HepG2 (cell line): ENCODE results near the gene NABP2. TPM values are rescaled to one million over a fixed set of nuclear protein-coding genes. Genes with fewer than 3 reads are reported as not detected.

Experiments
- ATAC-seq: fragments of 200-7000 bp; cut with Tn5 transposase; 3 replicates; pipeline ENCODE4 v1.9.1; 2020; ENCODE audit warnings: mild to moderate bottlenecking, moderate library complexity
- BruUV-seq: library from RNA; stranded (reverse); fragments of 400-500 nt; replicated peaks from 2 replicates; lab custom pipeline; 2021; lab: Mats Ljungman, UMichigan
- CTCF ChIA-PET: fragments of 300-600 bp; formaldehyde crosslinking; extraction: SDS; loops from one replicate; lab custom pipeline; 2021; ENCODE audit warnings: low total read pairs, inconsistent platforms, low intra/inter-chr PET ratio; lab: Yijun Ruan, JAX
- POLR2A ChIA-PET: fragments of 350-600 bp; sonication (Branson Sonifier 250); formaldehyde crosslinking; loops from one replicate; lab custom pipeline; 2020; ENCODE audit warnings: antibody characterized with exemption, inconsistent platforms; lab: Yijun Ruan, JAX
- DNase-seq: peaks from one replicate; pipeline ENCODE4 v3.0.0-alpha.2; 2015; ENCODE audit warnings: low spot score
- FAIRE-seq: peaks from 3 replicates; lab custom pipeline; 2011; peaks lifted over from hg19 to GRCh38; lab: Jason Lieb, UNC
- H2AFZ ChIP-seq: one replicate; pipeline ENCODE4 v1.6.1; 2011; ENCODE audit warnings: low read length, inconsistent platforms
- H3K27ac ChIP-seq: fragments of 300-600 bp; 3 replicates; pipeline ENCODE4 v1.8.0; 2011; ENCODE audit warnings: mixed run types, mild to moderate bottlenecking, mixed read lengths, low read length, inconsistent platforms; ENCODE audit not compliant: insufficient read depth; ENCODE audit errors: extremely low read length
- H3K27me3 ChIP-seq, 2 experiments: fragments of 200-600 bp in 1 of 2; 2 replicates in 1 of 2; 3 replicates in 1 of 2; pipeline versions ENCODE4 v1.6.0 to v1.8.0; 2011; ENCODE audit warnings: low read length in 2 of 2, mild to moderate bottlenecking in 2 of 2, moderate library complexity in 2 of 2, inconsistent platforms in 1 of 2; ENCODE audit not compliant: insufficient read depth in 2 of 2, control insufficient read depth in 1 of 2
- H3K36me3 ChIP-seq, 2 experiments: fragments of 200-600 bp in 1 of 2; replicated peaks in 1 of 2; 2 replicates in 1 of 2; 3 replicates in 1 of 2; pipeline versions ENCODE4 v1.5.1 to v1.8.0; 2011; ENCODE audit warnings: low read length in 2 of 2, inconsistent platforms in 1 of 2; ENCODE audit not compliant: insufficient read depth in 2 of 2, control insufficient read depth in 1 of 2
- H3K4me1 ChIP-seq: 2 replicates; pipeline ENCODE4 v1.5.1; 2012; ENCODE audit warnings: low read length, inconsistent platforms; ENCODE audit not compliant: insufficient read depth
- H3K4me2 ChIP-seq: 2 replicates; pipeline ENCODE4 v1.6.0; 2011; ENCODE audit warnings: low read depth, low read length, inconsistent platforms
- H3K4me3 ChIP-seq, 3 experiments: fragments of 200-600 bp in 1 of 3; sonication (generic), shearing (Covaris generic) in 1 of 3; replicated peaks in 1 of 3; 2 replicates each; pipeline ENCODE4 v1.5.1; 2011 to 2016; ENCODE audit warnings: low read length in 3 of 3, inconsistent platforms in 2 of 3, low read depth in 2 of 3, mild to moderate bottlenecking in 2 of 3, control low read depth in 1 of 3, mixed read lengths in 1 of 3; ENCODE audit not compliant: insufficient read depth in 1 of 3
- H3K79me2 ChIP-seq: one replicate; pipeline ENCODE4 v1.6.1; 2011; ENCODE audit warnings: low read length, inconsistent platforms; ENCODE audit not compliant: insufficient read depth
- H3K9ac ChIP-seq: 2 replicates; pipeline ENCODE4 v1.6.0; 2011; ENCODE audit warnings: mild to moderate bottlenecking, low read depth, low read length, inconsistent platforms; ENCODE audit not compliant: insufficient read depth
- H3K9me3 ChIP-seq: 2 replicates; pipeline ENCODE4 v1.5.1; 2012; ENCODE audit warnings: mild to moderate bottlenecking, low read length
- H4K20me1 ChIP-seq: 2 replicates; pipeline ENCODE4 v1.6.0; 2011; ENCODE audit warnings: inconsistent platforms, mild to moderate bottlenecking, low read length, moderate library complexity; ENCODE audit not compliant: insufficient read depth
- BRD4 ChIP-seq: sonication (generic); formaldehyde crosslinking; IDR thresholded peaks from 2 replicates; pipeline ENCODE4 v1.4.0; 2020; ENCODE audit warnings: missing genetic modification reagents
- CREM ChIP-seq, 2 experiments: sonication (generic) in 1 of 2; formaldehyde crosslinking in 1 of 2; IDR thresholded peaks; 2 replicates each; pipeline versions ENCODE4 v1.4.0 to v1.6.1; 2016 to 2020; ENCODE audit warnings: antibody characterized with exemption in 1 of 2, mild to moderate bottlenecking in 1 of 2, missing genetic modification reagents in 1 of 2
- IKZF4 ChIP-seq: sonication (generic); formaldehyde crosslinking; IDR thresholded peaks from 2 replicates; pipeline ENCODE4 v1.5.1; 2020; ENCODE audit warnings: borderline replicate concordance, mild to moderate bottlenecking, low read depth, missing genetic modification reagents; ENCODE audit errors: not compliant biosample characterization
- ISX ChIP-seq: sonication (generic); formaldehyde crosslinking; conservative IDR thresholded peaks from 2 replicates; pipeline ENCODE4 v1.5.0; 2020; ENCODE audit warnings: missing genetic modification reagents
- NAIF1 ChIP-seq: sonication (generic); formaldehyde crosslinking; IDR thresholded peaks from 2 replicates; pipeline ENCODE4 v1.5.0; 2020; ENCODE audit warnings: mild to moderate bottlenecking, missing genetic modification reagents, borderline replicate concordance
- PAX8 ChIP-seq: sonication (generic); formaldehyde crosslinking; IDR thresholded peaks from 2 replicates; pipeline ENCODE4 v1.8.0; 2022; ENCODE audit warnings: mild to moderate bottlenecking, missing genetic modification reagents, borderline replicate concordance
- SUZ12 ChIP-seq: fragments of 150-350 bp; IDR thresholded peaks from 2 replicates; pipeline ENCODE4 v1.6.1; 2014; ENCODE audit warnings: low read depth, low read length
- TBL1XR1 ChIP-seq: fragments of 150-350 bp; IDR thresholded peaks from 2 replicates; pipeline ENCODE4 v1.6.1; 2014; ENCODE audit warnings: borderline replicate concordance, low read length; ENCODE audit not compliant: partially characterized antibody
- ZKSCAN1 ChIP-seq: fragments of 150-350 bp; IDR thresholded peaks from 2 replicates; pipeline ENCODE4 v1.6.1; 2014; ENCODE audit warnings: low read length
- ZNF24 ChIP-seq: fragments of 450-650 bp; IDR thresholded peaks from 2 replicates; pipeline ENCODE4 v1.6.1; 2017; ENCODE audit warnings: antibody characterized with exemption, mild to moderate bottlenecking
- ZNF256 ChIP-seq: sonication (generic); formaldehyde crosslinking; conservative IDR thresholded peaks from 2 replicates; pipeline ENCODE4 v1.4.0; 2020; ENCODE audit warnings: missing genetic modification reagents
- ZSCAN29 ChIP-seq: sonication (generic); formaldehyde crosslinking; conservative IDR thresholded peaks from 2 replicates; pipeline ENCODE4 v1.4.0; 2020; ENCODE audit warnings: mild to moderate bottlenecking, missing genetic modification reagents
- WGBS: methylation state at CpG from one replicate; pipeline ENCODE4 v1.1.6; 2017; ENCODE audit warnings: low lambda C conversion rate; 5-methylcytosine and 5-hydroxymethylcytosine counted together
- in situ Hi-C: cut with HindIII; loops from 2 replicates; pipeline ENCODE4 v1.10.0; 2017; ENCODE audit warnings: low pct_unique_long_range_greater_than_20kb; ENCODE audit not compliant: extremely low pct_ligation_motif_present
- intact Hi-C: fragments of 100-400 bp; cut with micrococcal nuclease; formaldehyde crosslinking; loops from one replicate; pipeline ENCODE4 v1.10.0; 2022; ENCODE audit not compliant: unreplicated experiment
- polyA plus RNA-seq, 8 experiments: library from polyadenylated mRNA; depleted of rRNA in 3 of 8; stranded (reverse) in 7 of 8; unstranded in 1 of 8; fragments of >200 nt; fragmentation: Illumina TruSeq in 4 of 8; extraction: Trizol in 4 of 8; gene quantifications; 2 replicates each; pipeline versions ENCODE4 v1.2.1 to v1.2.3, GENCODE V29; 2011 to 2016; ENCODE audit warnings: low read depth in 4 of 8, missing spikeins in 1 of 8, mixed read lengths in 1 of 8; ENCODE audit not compliant: insufficient read depth in 1 of 8
- total RNA-seq, 5 experiments: library from RNA; depleted of rRNA; stranded (reverse); fragments of >200 nt; fragmentation: Illumina TruSeq; extraction: Trizol; gene quantifications; 2 replicates each; pipeline ENCODE4 v1.2.3, GENCODE V29; 2016; ENCODE audit warnings: low read depth in 1 of 5
- TF ChIP-seq, protein P1 (sequence below): sonication (generic); formaldehyde crosslinking; IDR thresholded peaks from 2 replicates; pipeline ENCODE4 v1.8.0; 2022; ENCODE audit warnings: mild to moderate bottlenecking, missing genetic modification reagents, borderline replicate concordance
- TF ChIP-seq, protein P2 (sequence below): IDR thresholded peaks from 2 replicates; pipeline ENCODE4 v1.6.1; 2016; ENCODE audit warnings: low read depth, borderline replicate concordance
- TF ChIP-seq, protein P3 (sequence below): sonication (generic); formaldehyde crosslinking; conservative IDR thresholded peaks from 2 replicates; pipeline ENCODE4 v1.4.0; 2020; ENCODE audit warnings: missing genetic modification reagents

The NABP2 gene
- total and polyA plus RNA-seq, 2 of the 13 experiments (the other 11 are each of a cell fraction or from before 2014, with no cell fraction given), result 33.2 to 35.5 TPM

DNA sequence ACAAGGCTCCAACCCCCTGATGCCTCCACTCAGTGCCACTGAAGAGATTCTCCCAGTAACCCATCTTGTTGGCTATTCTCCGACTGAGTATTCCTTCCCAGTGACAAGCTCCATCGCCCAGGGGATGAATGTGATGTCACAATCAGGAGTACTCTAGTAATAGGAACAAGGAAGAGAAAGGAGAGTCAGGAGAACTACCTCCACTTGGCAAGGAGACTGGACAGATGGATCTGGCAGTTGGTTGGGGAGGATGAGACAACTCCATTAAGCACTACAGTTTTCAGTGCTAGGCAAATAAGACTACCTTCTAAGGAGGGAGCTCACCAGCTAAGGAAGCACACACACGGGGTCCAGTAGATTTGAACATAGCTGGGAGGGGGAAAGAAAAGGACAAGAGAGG lies 7.7 kb upstream of the NABP2 start:
- FAIRE-seq, result no peak
- H4K20me1 ChIP-seq, result no peaks in the 10 kb centered on the region
- no peak overlapping the region for H2AFZ ChIP-seq
- no peaks in the 10 kb centered on the region; a peak in 1 of 5 replicates for H3K27me3 ChIP-seq
- H3K36me3 ChIP-seq, result peaks cover 8 to 40% of the 10 kb centered on the region in 2 experiments; a peak in 4 of 5 replicates
- H3K4me1 ChIP-seq, result peaks cover 9% of the 10 kb centered on the region
- in situ Hi-C loops, result no loop called here
- no peak overlapping the region for H3K27ac ChIP-seq
- ATAC-seq, result no peak
- POLR2A ChIA-PET, result no interaction called here
- H3K9me3 ChIP-seq, result no peaks in the 10 kb centered on the region
- no peak for DNase-seq
- intact Hi-C loops, result no loop called here
- no TSS peak for BruUV-seq
- WGBS, result 98% methylated on average over 3 of the region's 3 CpGs
- no peak overlapping the region for H3K4me3 ChIP-seq
- CTCF ChIA-PET, result no interaction called here
- TF ChIP-seq PAX8 (CRISPR knock-in tag) (no peak), NAIF1 (CRISPR knock-in tag) (no peak), ZNF24 (no peak)
- TF ChIP-seq, protein P1, sequence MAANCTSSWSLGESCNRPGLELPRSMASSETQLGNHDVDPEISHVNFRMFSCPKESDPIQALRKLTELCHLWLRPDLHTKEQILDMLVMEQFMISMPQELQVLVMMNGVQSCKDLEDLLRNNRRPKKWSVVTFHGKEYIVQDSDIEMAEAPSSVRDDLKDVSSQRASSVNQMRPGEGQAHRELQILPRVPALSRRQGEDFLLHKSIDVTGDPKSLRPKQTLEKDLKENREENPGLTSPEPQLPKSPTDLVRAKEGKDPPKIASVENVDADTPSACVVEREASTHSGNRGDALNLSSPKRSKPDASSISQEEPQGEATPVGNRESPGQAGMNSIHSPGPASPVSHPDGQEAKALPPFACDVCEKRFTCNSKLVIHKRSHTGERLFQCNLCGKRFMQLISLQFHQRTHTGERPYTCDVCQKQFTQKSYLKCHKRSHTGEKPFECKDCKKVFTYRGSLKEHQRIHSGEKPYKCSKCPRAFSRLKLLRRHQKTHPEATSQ (CRISPR knock-in tag), result no peak
- peaks cover 12% of the 10 kb centered on the region for H3K79me2 ChIP-seq
- no peak overlapping the region for H3K9ac ChIP-seq
- H3K4me2 ChIP-seq, result no peak overlapping the region

DNA sequence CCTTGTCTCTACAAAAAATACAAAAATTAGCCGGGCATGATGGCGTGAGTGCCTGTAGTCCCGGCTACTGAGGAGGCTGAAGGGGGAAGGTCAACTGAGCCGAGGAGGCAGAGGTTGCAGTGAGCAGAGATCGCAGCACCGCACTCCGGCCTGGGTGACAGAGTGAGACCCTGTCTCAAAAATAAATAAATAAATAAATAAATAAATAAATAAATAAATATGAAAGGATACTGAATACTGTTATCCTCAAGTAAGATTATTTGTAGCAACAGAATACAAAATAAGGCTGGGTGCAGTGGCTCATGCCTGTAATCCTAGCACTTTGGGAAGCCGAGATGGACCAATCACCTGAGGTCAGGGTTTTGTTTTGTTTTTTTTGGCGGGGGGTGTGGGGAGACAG lies 4.3 kb upstream of the NABP2 start:
- H3K27ac ChIP-seq, result no peak overlapping the region
- H4K20me1 ChIP-seq, result no peaks in the 10 kb centered on the region
- H3K79me2 ChIP-seq, result peaks cover 12% of the 10 kb centered on the region
- no peaks in the 10 kb centered on the region; a peak in 1 of 5 replicates for H3K27me3 ChIP-seq
- no peak for DNase-seq
- peak overlapping the region; percentile 95; the same call in 1 of the 2 replicates for H3K4me2 ChIP-seq
- no peak overlapping the region for H3K9ac ChIP-seq
- WGBS, result 93% methylated on average over 9 of the region's 9 CpGs
- ATAC-seq, result no peak
- FAIRE-seq, result no peak
- no peak overlapping the region for H3K4me3 ChIP-seq
- ChIA-PET CTCF (no interaction called here), POLR2A (interaction anchor here (3.1 to 3.8 kb wide), 3 partner anchors 12 to 39 kb away, joined by 24 to 96 read pairs (median 34); partner anchors contain the start of genes ANKRD52 and SLC39A5)
- in situ Hi-C loops (loop anchor here (5.0 kb wide), 1 partner anchor 37 kb away; the partner anchor contains the start of gene ANKRD52), intact Hi-C loops (loop anchor here (2.0 to 5.0 kb wide), 2 partner anchors 13 to 37 kb away; partner anchors contain the start of gene ANKRD52)
- peaks cover 27% of the 10 kb centered on the region for H3K4me1 ChIP-seq
- H3K36me3 ChIP-seq, result peaks cover 0 to 10% of the 10 kb centered on the region in 2 experiments; a peak in 2 of 5 replicates
- H3K9me3 ChIP-seq, result no peaks in the 10 kb centered on the region
- H2AFZ ChIP-seq, result no peak overlapping the region
- no TSS peak for BruUV-seq
- TF ChIP-seq CREM (IDR thresholded peaks at IDR 0.05) (no peak), CREM (CRISPR knock-in tag; IDR thresholded peaks at IDR 0.05) (no peak), ZNF256 (CRISPR knock-in tag) (no peak), TBL1XR1 (no peak), ZSCAN29 (no peak), IKZF4 (CRISPR knock-in tag) (no peak), SUZ12 (no peak), ZKSCAN1 (no peak), BRD4 (CRISPR knock-in tag) (no peak), ISX (no peak)
- TF ChIP-seq, protein P2, sequence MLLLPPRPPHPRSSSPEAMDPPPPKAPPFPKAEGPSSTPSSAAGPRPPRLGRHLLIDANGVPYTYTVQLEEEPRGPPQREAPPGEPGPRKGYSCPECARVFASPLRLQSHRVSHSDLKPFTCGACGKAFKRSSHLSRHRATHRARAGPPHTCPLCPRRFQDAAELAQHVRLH (CRISPR knock-in tag), result no peak
- TF ChIP-seq, protein P3, sequence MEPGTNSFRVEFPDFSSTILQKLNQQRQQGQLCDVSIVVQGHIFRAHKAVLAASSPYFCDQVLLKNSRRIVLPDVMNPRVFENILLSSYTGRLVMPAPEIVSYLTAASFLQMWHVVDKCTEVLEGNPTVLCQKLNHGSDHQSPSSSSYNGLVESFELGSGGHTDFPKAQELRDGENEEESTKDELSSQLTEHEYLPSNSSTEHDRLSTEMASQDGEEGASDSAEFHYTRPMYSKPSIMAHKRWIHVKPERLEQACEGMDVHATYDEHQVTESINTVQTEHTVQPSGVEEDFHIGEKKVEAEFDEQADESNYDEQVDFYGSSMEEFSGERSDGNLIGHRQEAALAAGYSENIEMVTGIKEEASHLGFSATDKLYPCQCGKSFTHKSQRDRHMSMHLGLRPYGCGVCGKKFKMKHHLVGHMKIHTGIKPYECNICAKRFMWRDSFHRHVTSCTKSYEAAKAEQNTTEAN (CRISPR knock-in tag), result no peak
